H1 (cell line): ENCODE data around the gene MPPED2. TPM values are rescaled to one million over a fixed set of nuclear protein-coding genes. Genes with fewer than 3 reads are reported as not detected.

Source experiments
- BCL11A ChIP-seq, 2 experiments: IDR thresholded peaks; one replicate each; pipeline ENCODE4 v1.6.1; 2011; ENCODE audit warnings: low read depth in 2 of 2, low read length in 2 of 2, mild to moderate bottlenecking in 2 of 2
- CBX5 ChIP-seq: fragments of 300-800, 300-1000 bp; sonication (generic); IDR thresholded peaks from 2 replicates; pipeline ENCODE4 v1.7.1; 2016; ENCODE audit warnings: antibody characterized with exemption, low read length, low read depth
- CHD1 ChIP-seq: IDR thresholded peaks from 2 replicates; pipeline ENCODE4 v1.6.1; 2012; ENCODE audit warnings: low read depth, low read length, improper control_type of control experiment
- NANOG ChIP-seq: IDR thresholded peaks from 2 replicates; pipeline ENCODE4 v1.6.1; 2011; ENCODE audit warnings: low read length, low read depth, mild to moderate bottlenecking, inconsistent platforms; ENCODE audit not compliant: insufficient read depth, poor library complexity, severe bottlenecking
- NRF1 ChIP-seq: IDR thresholded peaks from 2 replicates; pipeline ENCODE4 v1.6.1; 2011; ENCODE audit warnings: mild to moderate bottlenecking, low read depth, low read length, improper control_type of control experiment
- POLR2A ChIP-seq, 2 experiments: IDR thresholded peaks; 1 replicate in 1 of 2; 2 replicates in 1 of 2; pipeline ENCODE4 v1.6.1; 2011; ENCODE audit warnings: low read depth in 2 of 2, low read length in 2 of 2, mild to moderate bottlenecking in 2 of 2; ENCODE audit errors: control extremely low read depth in 1 of 2
- TAF7 ChIP-seq: optimal IDR thresholded peaks from 2 replicates; pipeline ENCODE3; 2011; ENCODE audit warnings: low read depth, mild to moderate bottlenecking, inconsistent platforms, low read length, moderate library complexity, borderline replicate concordance
- polyA plus RNA-seq, 7 experiments: library from polyadenylated mRNA; depleted of rRNA in 3 of 7; stranded (reverse) in 5 of 7; unstranded in 2 of 7; fragments of >200 nt in 5 of 7; fragments of 200-250 nt in 2 of 7; gene quantifications; 1 replicate in 5 of 7; 2 replicates in 1 of 7; 4 replicates in 1 of 7; pipeline versions ENCODE4 v1.2.1 to v1.2.3, GENCODE V29; 2011 to 2013; ENCODE audit warnings: missing spikeins in 2 of 7, mixed read lengths in 2 of 7
- total RNA-seq: library from RNA; stranded (reverse); fragmentation: NEBNext Ultra II Directional; extraction: Animal tissue kit (Norgen Biotek cat#: 25700); gene quantifications from 2 replicates; pipeline ENCODE4 v1.2.1, GENCODE V29; 2021

The MPPED2 gene
- total and polyA plus RNA-seq, 2 of the 8 experiments (the other 6 are each of a cell fraction or from before 2014, with no cell fraction given) = 1.3 to 3.5 TPM

DNA sequence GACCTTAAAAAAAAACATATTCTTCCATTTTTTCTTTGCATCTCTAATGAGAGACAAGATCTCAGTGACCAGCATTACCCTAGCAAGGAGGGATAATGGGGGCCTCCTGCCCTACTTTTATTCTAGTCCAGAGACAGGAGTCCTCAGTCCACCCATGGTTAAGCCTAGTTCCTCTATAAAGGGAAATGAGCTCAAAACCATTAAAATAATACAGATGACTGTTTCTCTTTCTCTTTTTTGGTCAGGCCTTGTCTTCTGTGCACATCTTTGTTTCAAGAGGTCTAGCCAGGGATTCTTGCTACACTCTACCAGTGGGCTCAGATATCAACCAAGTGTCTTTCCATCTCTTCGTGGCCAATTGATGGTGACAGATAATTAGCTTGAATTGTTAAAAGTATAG lies 73.1 kb downstream of the MPPED2 start (continued):
- no peak for TF ChIP-seq NANOG
- TF ChIP-seq POLR2A (IDR thresholded peaks at IDR 0.05; ENCODE audit: control extremely low read depth in 1 of 2, low read depth in 2 of 2, low read length in 2 of 2) = no peak
- no peak for TF ChIP-seq CHD1
- TF ChIP-seq NRF1 = no peak
- no peak for TF ChIP-seq TAF7
- TF ChIP-seq BCL11A (IDR thresholded peaks at IDR 0.05; ENCODE audit: low read depth in 2 of 2, low read length in 2 of 2) = no peak
- no peak for TF ChIP-seq CBX5
